HCT116 (cell line): ENCODE measurements around the gene KIF27. TPM values are rescaled to one million over a fixed set of nuclear protein-coding genes. Genes with fewer than 3 reads are reported as not detected.

Experiments
- ATAC-seq: fragments of 200-7000 bp; cut with Tn5 transposase; 2 replicates; pipeline ENCODE4 v1.9.1; 2020; ENCODE audit warnings: mild to moderate bottlenecking, moderate library complexity
- BruUV-seq: library from RNA; stranded (reverse); fragments of 400-500 nt; replicated peaks from 2 replicates; lab custom pipeline; 2021; lab: Mats Ljungman, UMichigan
- CTCF ChIA-PET: fragments of 300-600 bp; sonication (Branson Sonifier 250); formaldehyde crosslinking; loops from one replicate; lab custom pipeline; 2021; ENCODE audit warnings: antibody characterized with exemption; lab: Charles Lee
- POLR2A ChIA-PET: fragments of 300-600, 350-600 bp; sonication (Branson Sonifier 250); formaldehyde crosslinking; loops from one replicate; lab custom pipeline; 2021; ENCODE audit warnings: antibody characterized with exemption; lab: Charles Lee
- RAD21 ChIA-PET, 2 experiments: fragments of 300-600 bp; sonication (Branson Sonifier 250); formaldehyde crosslinking; loops; one replicate each; lab custom pipeline; 2023; ENCODE audit warnings: low total read pairs in 2 of 2; ENCODE audit not compliant: uncharacterized antibody in 2 of 2, unreplicated experiment in 2 of 2, low non-redundant PET in 1 of 2; lab: Charles Lee
- DNase-seq: peaks from one replicate; pipeline ENCODE4 v3.0.0-alpha.2; 2010; ENCODE audit warnings: low read depth, low spot score
- H2AFZ ChIP-seq: fragments of 200-600 bp; shearing (Covaris generic), sonication (generic); 2 replicates; pipeline ENCODE4 v1.6.1; 2017; ENCODE audit warnings: low read depth, mixed run types, mixed read lengths, antibody characterized with exemption, low read length; ENCODE audit not compliant: poor library complexity, severe bottlenecking
- H3K27ac ChIP-seq: 2 replicates; pipeline ENCODE4 v1.5.1; 2012; ENCODE audit warnings: low read depth, low read length
- H3K27me3 ChIP-seq: fragments of 200-600 bp; sonication (generic); 2 replicates; pipeline ENCODE4 v1.6.1; 2016; ENCODE audit warnings: mixed run types, low read length, mixed read lengths; ENCODE audit not compliant: insufficient read depth
- H3K36me3 ChIP-seq, 2 experiments: fragments of 200-500 bp in 1 of 2; fragments of 200-600 bp in 1 of 2; sonication (Bioruptor generic) in 1 of 2; sonication (generic) in 1 of 2; 2 replicates each; pipeline versions ENCODE4 v1.5.1 to v1.6.1; 2014 to 2016; ENCODE audit warnings: low read length in 2 of 2, inconsistent platforms in 1 of 2, mixed read lengths in 1 of 2, mixed run types in 1 of 2; ENCODE audit not compliant: insufficient read depth in 2 of 2, control insufficient read depth in 1 of 2
- H3K4me1 ChIP-seq, 2 experiments: fragments of 200-600 bp in 1 of 2; sonication (generic) in 1 of 2; 2 replicates each; pipeline versions ENCODE4 v1.5.1 to v1.6.1; 2012 to 2017; ENCODE audit warnings: low read length in 2 of 2, inconsistent platforms in 1 of 2, mild to moderate bottlenecking in 1 of 2, mixed read lengths in 1 of 2, mixed run types in 1 of 2, moderate library complexity in 1 of 2; ENCODE audit not compliant: insufficient read depth in 2 of 2, control insufficient read depth in 1 of 2
- H3K4me2 ChIP-seq: fragments of 200-600 bp; sonication (generic); 2 replicates; pipeline ENCODE4 v1.6.1; 2017; ENCODE audit warnings: mixed run types, low read length, mixed read lengths
- H3K4me3 ChIP-seq, 2 experiments: fragments of 200-600 bp in 1 of 2; sonication (generic) in 1 of 2; replicated peaks in 1 of 2; 2 replicates each; pipeline ENCODE4 v1.5.1; 2011 to 2016; ENCODE audit warnings: low read length in 2 of 2, control low read depth in 1 of 2, low read depth in 1 of 2, mild to moderate bottlenecking in 1 of 2, mixed read lengths in 1 of 2, mixed run types in 1 of 2
- H3K79me2 ChIP-seq: fragments of 200-600 bp; sonication (generic); 2 replicates; pipeline ENCODE4 v1.6.1; 2017; ENCODE audit warnings: mild to moderate bottlenecking, mixed run types, low read length, moderate library complexity, mixed read lengths; ENCODE audit not compliant: insufficient read depth
- H3K9ac ChIP-seq: fragments of 200-600 bp; sonication (generic); 2 replicates; pipeline ENCODE4 v1.6.1; 2016; ENCODE audit warnings: low read length, mixed read lengths
- H3K9me2 ChIP-seq: fragments of 200-600 bp; sonication (generic), shearing (Covaris generic); 2 replicates; pipeline ENCODE4 v1.6.1; 2017; ENCODE audit warnings: mixed run types, mild to moderate bottlenecking, moderate library complexity; ENCODE audit not compliant: insufficient read depth
- H3K9me3 ChIP-seq, 2 experiments: fragments of 200-500 bp in 1 of 2; fragments of 200-600 bp in 1 of 2; sonication (Bioruptor generic) in 1 of 2; sonication (generic) in 1 of 2; 2 replicates each; pipeline ENCODE4 v1.6.1; 2014 to 2017; ENCODE audit warnings: low read length in 2 of 2, mixed read lengths in 2 of 2, inconsistent platforms in 1 of 2, low read depth in 1 of 2, mild to moderate bottlenecking in 1 of 2, mixed run types in 1 of 2, moderate library complexity in 1 of 2; ENCODE audit not compliant: control insufficient read depth in 1 of 2, insufficient read depth in 1 of 2
- H4K20me1 ChIP-seq: fragments of 200-600 bp; sonication (generic), shearing (Covaris generic); 2 replicates; pipeline ENCODE4 v1.6.1; 2017; ENCODE audit warnings: mixed run types, mild to moderate bottlenecking, moderate library complexity; ENCODE audit not compliant: insufficient read depth
- CBX3 ChIP-seq: IDR thresholded peaks from 2 replicates; pipeline ENCODE4 v1.6.1; 2012; ENCODE audit warnings: low read depth
- CEBPB ChIP-seq: IDR thresholded peaks from 2 replicates; pipeline ENCODE4 v1.6.1; 2012; ENCODE audit warnings: low read depth
- EGR1 ChIP-seq: IDR thresholded peaks from 2 replicates; pipeline ENCODE4 v1.6.1; 2012; ENCODE audit warnings: low read depth
- ELF1 ChIP-seq: IDR thresholded peaks from 2 replicates; pipeline ENCODE4 v1.6.1; 2012; ENCODE audit warnings: low read depth, borderline replicate concordance
- EZH2 ChIP-seq: fragments of 200-600 bp; sonication (generic); IDR thresholded peaks from 2 replicates; pipeline ENCODE4 v1.6.1; 2017; ENCODE audit warnings: antibody characterized with exemption, mixed run types
- EZH2phosphoT487 ChIP-seq: fragments of 200-600 bp; IDR thresholded peaks from 2 replicates; pipeline ENCODE4 v1.6.1; 2018; ENCODE audit warnings: antibody characterized with exemption, borderline replicate concordance
- FOSL1 ChIP-seq: IDR thresholded peaks from 2 replicates; pipeline ENCODE4 v1.6.1; 2012; ENCODE audit warnings: low read depth
- JUND ChIP-seq: IDR thresholded peaks from 2 replicates; pipeline ENCODE4 v1.6.1; 2012
- POLR2A ChIP-seq: IDR thresholded peaks from 2 replicates; pipeline ENCODE4 v1.7.0; 2011; ENCODE audit warnings: borderline replicate concordance; ENCODE audit not compliant: insufficient read depth, insufficient read length; ENCODE audit errors: extremely low read depth
- POLR2AphosphoS5 ChIP-seq: IDR thresholded peaks from 2 replicates; pipeline ENCODE4 v1.6.1; 2011; ENCODE audit warnings: mild to moderate bottlenecking, low read depth, low read length, moderate library complexity
- RAD21 ChIP-seq: IDR thresholded peaks from 2 replicates; pipeline ENCODE4 v1.6.1; 2012; ENCODE audit warnings: low read depth, mild to moderate bottlenecking
- SP1 ChIP-seq: IDR thresholded peaks from 2 replicates; pipeline ENCODE4 v1.6.1; 2012; ENCODE audit warnings: low read depth
- SRF ChIP-seq: IDR thresholded peaks from 2 replicates; pipeline ENCODE4 v1.6.1; 2012; ENCODE audit warnings: low read depth
- YY1 ChIP-seq: IDR thresholded peaks from 2 replicates; pipeline ENCODE4 v1.6.1; 2011; ENCODE audit warnings: low read length, low read depth, moderate library complexity, mild to moderate bottlenecking; ENCODE audit not compliant: insufficient replicate concordance; ENCODE audit errors: extremely low read depth
- ZNF274 ChIP-seq: fragments of 200-500 bp; sonication (Bioruptor generic); IDR thresholded peaks from 2 replicates; pipeline ENCODE4 v1.6.1; 2014; ENCODE audit warnings: mild to moderate bottlenecking, low read depth, low read length, inconsistent platforms
- intact Hi-C: fragments of 100-400 bp; cut with micrococcal nuclease; formaldehyde crosslinking; loops from 2 replicates; pipeline ENCODE4 v1.10.0; 2022
- total RNA-seq: library from RNA; stranded (reverse); gene quantifications from one replicate; pipeline ENCODE4 v1.2.1, GENCODE V29; 2021; ENCODE audit not compliant: unreplicated experiment
- TF ChIP-seq, protein P1 (sequence below): IDR thresholded peaks from 2 replicates; pipeline ENCODE4 v1.6.1; 2012
- TF ChIP-seq, protein P2 (sequence below), 3 experiments: fragments of 200-600 bp in 1 of 3; sonication (generic) in 1 of 3; IDR thresholded peaks in 2 of 3; conservative IDR thresholded peaks in 1 of 3; 2 replicates each; pipeline ENCODE4 v1.5.1; 2012 to 2017; ENCODE audit warnings: low read depth in 2 of 3, low read length in 2 of 3, antibody characterized with exemption in 1 of 3, borderline replicate concordance in 1 of 3, control low read depth in 1 of 3, mild to moderate bottlenecking in 1 of 3, mixed read lengths in 1 of 3, mixed run types in 1 of 3, moderate library complexity in 1 of 3; ENCODE audit not compliant: insufficient read depth in 1 of 3
- TF ChIP-seq, protein P3 (sequence below): IDR thresholded peaks from 2 replicates; pipeline ENCODE4 v1.6.1; 2012
- TF ChIP-seq, protein P4 (sequence below): IDR thresholded peaks from 2 replicates; pipeline ENCODE4 v1.6.1; 2011; ENCODE audit warnings: mild to moderate bottlenecking, low read length, moderate library complexity; ENCODE audit not compliant: insufficient replicate concordance; ENCODE audit errors: extremely low read depth

KIF27 gene
- total RNA-seq, 1 experiment from 2014 or later, result 4.3 TPM

DNA sequence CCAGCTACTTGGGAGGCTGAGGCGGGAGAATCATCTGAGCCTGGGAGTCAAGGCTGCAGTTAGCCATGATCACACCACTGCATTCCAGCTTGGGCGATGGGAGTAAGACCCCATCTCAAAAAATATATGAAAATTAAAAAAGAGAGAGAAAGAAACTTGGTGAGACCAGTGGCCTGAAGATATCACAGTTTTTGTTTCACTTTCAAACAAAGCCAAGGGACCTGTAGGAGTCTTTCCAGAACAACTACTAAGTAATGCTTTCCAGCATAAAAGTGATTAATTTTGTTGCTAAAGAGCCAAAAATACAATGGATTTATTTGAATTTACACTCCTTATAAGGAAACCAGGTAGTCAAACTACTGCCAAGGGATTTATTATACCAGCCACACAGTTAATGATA, 127.2 kb downstream of the KIF27 start (continued):
- TF ChIP-seq CBX3 (no peak), ZNF274 (no peak), RAD21 (no peak), YY1 (no peak), CEBPB (no peak)
- TF ChIP-seq, protein P1, sequence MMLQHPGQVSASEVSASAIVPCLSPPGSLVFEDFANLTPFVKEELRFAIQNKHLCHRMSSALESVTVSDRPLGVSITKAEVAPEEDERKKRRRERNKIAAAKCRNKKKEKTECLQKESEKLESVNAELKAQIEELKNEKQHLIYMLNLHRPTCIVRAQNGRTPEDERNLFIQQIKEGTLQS, result no peak
- TF ChIP-seq, protein P2, sequence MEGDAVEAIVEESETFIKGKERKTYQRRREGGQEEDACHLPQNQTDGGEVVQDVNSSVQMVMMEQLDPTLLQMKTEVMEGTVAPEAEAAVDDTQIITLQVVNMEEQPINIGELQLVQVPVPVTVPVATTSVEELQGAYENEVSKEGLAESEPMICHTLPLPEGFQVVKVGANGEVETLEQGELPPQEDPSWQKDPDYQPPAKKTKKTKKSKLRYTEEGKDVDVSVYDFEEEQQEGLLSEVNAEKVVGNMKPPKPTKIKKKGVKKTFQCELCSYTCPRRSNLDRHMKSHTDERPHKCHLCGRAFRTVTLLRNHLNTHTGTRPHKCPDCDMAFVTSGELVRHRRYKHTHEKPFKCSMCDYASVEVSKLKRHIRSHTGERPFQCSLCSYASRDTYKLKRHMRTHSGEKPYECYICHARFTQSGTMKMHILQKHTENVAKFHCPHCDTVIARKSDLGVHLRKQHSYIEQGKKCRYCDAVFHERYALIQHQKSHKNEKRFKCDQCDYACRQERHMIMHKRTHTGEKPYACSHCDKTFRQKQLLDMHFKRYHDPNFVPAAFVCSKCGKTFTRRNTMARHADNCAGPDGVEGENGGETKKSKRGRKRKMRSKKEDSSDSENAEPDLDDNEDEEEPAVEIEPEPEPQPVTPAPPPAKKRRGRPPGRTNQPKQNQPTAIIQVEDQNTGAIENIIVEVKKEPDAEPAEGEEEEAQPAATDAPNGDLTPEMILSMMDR (IDR thresholded peaks at IDR 0.05 in 2 of 3, conservative IDR thresholded peaks at IDR 0.05 in 1 of 3; ENCODE audit: borderline replicate concordance in 1 of 3, insufficient read depth in 1 of 3, low read depth in 2 of 3, low read length in 2 of 3), result no peak

DNA sequence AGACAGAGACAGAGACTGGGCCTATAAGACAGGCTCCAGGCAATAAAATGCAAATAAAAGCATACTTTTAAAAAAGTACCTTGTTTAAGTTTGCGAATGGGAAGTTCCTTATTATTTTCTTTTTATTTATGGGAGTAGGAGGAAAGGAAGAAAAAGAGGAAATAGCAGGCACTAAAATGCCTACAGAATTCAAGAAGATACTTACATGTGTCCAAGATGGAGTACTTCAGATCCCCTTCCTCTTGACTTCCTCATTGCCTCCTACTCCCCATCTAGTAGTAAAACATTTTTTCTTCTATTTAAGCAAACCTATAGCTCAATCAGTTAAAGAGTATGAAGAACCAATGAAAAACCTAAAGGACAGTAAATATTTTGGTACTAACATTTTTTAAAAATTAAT, 128.5 kb downstream of the KIF27 start:
- CTCF ChIA-PET, result no interaction called here

More for the DNA sequence above, 128.5 kb downstream of the KIF27 start:
- no peaks in the 10 kb centered on the region for H3K36me3 ChIP-seq
- no peak overlapping the region for H3K4me2 ChIP-seq
- no peaks in the 10 kb centered on the region for H3K9me2 ChIP-seq
- H3K4me1 ChIP-seq, result no peaks in the 10 kb centered on the region
- ChIA-PET POLR2A (no interaction called here), RAD21 (no interaction called here)
- H3K4me3 ChIP-seq, result no peak overlapping the region
- H3K9ac ChIP-seq, result no peak overlapping the region
- no TSS peak for BruUV-seq
- no peaks in the 10 kb centered on the region for H3K79me2 ChIP-seq
- no peaks in the 10 kb centered on the region for H3K9me3 ChIP-seq
- no peak overlapping the region for H3K27ac ChIP-seq
- ATAC-seq, result no peak
- no peak overlapping the region for H2AFZ ChIP-seq
- no peaks in the 10 kb centered on the region for H3K27me3 ChIP-seq
- intact Hi-C loops, result no loop called here
- no peak for DNase-seq
- H4K20me1 ChIP-seq, result no peaks in the 10 kb centered on the region
- TF ChIP-seq JUND (no peak), ZNF274 (no peak), SRF (no peak), POLR2AphosphoS5 (no peak), EGR1 (no peak), YY1 (no peak), CBX3 (no peak), EZH2 (no peak), POLR2A (no peak), FOSL1 (no peak), EZH2phosphoT487 (no peak), ELF1 (no peak), SP1 (no peak), CEBPB (no peak)
- TF ChIP-seq, protein P3, sequence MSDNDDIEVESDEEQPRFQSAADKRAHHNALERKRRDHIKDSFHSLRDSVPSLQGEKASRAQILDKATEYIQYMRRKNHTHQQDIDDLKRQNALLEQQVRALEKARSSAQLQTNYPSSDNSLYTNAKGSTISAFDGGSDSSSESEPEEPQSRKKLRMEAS, result no peak
- TF ChIP-seq, protein P4, sequence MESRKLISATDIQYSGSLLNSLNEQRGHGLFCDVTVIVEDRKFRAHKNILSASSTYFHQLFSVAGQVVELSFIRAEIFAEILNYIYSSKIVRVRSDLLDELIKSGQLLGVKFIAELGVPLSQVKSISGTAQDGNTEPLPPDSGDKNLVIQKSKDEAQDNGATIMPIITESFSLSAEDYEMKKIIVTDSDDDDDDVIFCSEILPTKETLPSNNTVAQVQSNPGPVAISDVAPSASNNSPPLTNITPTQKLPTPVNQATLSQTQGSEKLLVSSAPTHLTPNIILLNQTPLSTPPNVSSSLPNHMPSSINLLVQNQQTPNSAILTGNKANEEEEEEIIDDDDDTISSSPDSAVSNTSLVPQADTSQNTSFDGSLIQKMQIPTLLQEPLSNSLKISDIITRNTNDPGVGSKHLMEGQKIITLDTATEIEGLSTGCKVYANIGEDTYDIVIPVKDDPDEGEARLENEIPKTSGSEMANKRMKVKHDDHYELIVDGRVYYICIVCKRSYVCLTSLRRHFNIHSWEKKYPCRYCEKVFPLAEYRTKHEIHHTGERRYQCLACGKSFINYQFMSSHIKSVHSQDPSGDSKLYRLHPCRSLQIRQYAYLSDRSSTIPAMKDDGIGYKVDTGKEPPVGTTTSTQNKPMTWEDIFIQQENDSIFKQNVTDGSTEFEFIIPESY, result no peak
- TF ChIP-seq, all 23 proteins: peak for 0
